MV-4-11 (cell line): ENCODE measurements around the gene IFNG.
A peak's percentile ranks its signal among the peaks of the same experiment; 100 is the strongest.

Experiments
- DNase-seq: peaks from one replicate; lab custom pipeline; 2025; lab: John Stamatoyannopoulos, UW

Gene IFNG

DNA sequence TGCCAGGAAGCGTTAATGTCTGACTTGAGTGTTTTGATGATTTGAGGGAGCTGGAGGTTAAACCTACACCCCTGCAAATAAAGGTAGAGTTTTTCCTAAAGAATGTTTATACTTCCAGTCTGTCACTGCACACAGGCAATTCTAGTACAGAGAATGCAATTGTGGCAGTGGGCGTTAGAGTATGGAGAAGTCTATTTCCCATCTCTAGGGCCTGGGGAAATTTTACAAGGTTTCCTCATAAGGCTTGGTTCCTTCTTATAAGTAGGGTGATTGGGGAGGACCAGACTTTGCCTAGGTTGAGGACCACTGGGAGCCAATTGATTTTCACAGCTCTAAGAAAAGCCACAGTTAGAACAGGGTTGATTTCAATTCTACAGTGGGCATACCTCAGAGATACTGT lies 44.3 kb downstream of the IFNG start:
- DNase-seq = no peak

DNA sequence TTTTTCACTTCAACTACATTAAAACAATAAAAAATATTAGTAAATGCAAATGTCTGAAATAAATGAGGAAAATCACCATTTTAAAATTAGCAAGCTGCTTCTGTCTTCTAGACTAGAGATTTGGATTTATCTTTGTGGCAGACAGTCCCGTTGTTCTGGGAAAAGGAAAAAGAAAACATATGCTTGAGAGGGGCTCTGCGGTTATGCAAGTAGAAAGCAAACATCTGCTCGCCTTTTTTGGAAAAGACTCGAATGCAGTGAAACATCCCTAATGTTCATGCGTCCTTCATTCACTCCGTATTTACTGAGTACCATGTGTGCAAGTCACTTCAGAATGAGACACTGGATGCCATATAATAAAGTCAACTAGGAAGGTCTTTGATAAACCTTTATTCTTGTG lies 44.9 kb downstream of the IFNG start:
- DNase-seq = no peak

DNA sequence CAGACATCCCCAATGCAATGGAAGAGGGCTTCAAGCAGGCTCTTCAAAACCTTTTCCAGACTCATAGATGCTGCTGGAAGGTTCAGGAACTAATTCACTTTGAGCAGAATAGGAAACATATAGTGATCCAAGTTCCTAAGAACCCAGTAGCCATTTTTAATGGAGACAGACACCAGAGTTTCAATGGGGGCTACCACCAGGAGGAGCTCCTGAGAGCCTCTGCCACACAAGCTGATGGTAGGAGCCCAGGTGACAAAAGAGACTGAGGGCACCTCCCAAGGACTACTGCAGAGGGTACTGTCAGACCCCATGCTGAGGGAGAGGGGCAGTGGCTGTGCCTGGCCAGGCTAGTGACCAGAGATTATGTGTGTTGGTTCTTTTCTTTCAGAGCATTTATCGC lies 45.9 kb downstream of the IFNG start:
- DNase-seq = no peak

DNA sequence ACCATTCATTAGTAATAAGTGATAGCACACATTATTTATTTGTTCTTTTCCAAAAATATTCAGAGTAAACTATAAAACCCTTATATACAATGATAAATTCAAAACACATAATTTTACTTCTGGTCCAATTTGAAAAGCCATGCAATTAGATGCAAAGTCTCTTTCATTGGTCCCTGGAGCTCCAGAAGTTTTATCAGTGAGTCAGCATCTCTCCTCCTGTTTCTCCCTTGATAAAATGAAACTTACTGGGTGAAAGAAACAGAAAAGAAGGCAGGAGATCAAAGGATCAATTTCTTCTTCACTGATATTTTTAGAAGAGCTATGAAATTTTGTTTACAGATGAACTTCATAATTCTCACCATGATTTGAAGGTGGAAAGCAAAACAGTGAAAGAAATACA lies 47.5 kb downstream of the IFNG start:
- no peak for DNase-seq

DNA sequence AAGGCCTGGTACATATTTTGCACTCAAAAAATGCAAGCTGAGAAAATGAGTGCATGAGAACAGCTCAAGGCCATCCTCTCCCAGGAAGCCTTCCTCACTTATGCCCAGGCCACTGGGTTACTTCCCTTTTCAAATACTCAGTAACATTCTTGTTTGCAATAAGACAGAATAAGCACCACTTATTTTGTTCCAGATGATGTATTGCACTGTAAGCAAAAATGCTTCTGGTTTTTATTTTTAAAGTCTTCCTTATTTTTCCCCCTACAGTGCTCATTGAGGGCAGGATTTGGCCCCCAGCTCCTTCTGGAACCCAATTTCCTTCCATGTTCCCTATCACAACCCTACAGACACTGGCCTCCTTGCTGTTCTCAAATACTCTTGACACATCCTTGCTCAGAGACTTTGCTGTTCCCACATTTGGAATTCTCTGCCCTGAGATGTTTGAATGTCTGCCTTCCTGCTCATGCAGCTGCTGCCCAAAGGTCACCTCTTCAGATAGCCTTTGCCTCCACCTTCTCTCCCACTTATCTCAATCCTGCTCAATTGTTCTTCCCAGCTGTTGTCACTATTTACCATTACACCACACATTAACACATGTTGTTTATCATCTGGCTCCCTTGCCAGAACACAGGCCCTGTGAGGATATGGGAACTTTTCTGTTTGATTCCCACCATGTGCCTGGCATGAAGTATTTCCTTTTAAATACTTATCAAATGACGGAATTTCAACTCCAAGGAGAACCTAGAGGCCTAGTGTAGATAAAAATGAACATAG lies 49.9 kb downstream of the IFNG start:
- DNase-seq = peak; percentile 47

DNA sequence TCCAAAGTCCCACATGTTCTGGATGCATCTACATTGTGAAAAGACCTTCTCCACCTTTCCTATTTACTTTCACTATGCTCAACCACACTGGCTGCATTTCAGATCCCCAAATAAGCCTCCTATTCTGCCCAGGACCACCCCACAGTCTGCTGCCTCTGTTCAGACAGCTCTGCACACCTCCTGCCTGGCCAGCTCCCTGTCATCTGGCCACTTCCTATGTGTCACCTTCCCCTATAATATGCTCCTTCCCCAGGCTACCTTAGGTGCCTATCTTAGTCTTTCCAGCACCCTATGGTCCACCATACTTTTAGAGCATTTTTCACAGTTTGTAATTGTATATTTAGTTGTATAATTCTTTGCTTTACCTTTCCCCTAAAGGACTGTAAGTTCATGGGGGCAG lies 50.5 kb downstream of the IFNG start:
- DNase-seq = no peak

DNA sequence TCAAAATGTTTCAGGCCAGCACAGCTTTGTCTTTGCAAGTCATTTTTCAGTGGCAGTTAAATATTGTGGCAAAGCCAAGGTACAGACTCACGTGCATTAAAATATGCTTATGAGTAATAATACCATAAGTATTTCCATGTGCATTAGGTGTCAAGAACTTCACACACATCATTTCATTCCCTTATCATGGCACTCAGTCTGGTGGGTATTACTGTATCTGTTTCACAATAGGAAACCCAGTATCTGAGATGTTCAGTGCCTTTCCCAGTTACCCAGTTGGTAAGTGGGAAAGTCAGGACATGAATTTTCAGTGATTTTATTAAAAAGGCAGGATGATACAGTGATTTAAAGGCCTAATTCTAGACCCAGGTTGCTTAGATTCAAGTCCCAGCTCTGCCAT lies 52.9 kb downstream of the IFNG start:
- DNase-seq = no peak

DNA sequence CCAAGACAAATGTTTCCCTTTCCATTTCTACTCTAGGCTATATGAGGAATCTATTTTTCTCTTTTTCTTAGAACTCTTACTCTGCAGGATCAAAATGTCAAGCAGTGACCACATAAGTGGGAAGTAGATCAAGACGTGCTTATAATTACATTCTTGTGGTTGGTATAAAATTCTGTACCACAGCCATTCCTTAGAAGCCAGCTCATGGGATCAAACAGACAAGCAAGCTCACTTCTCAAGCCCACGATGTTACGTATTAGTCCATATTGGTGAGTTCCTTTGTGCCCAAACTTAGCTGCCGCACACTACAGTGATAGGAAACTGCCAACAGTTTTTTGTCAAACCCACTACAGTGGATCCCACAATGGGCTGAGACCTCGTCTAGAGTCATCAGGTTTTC lies 53.4 kb downstream of the IFNG start:
- DNase-seq = peak; percentile 79
